RCC 7860 (cell line): Measurements from ENCODE around the gene PRRT1B.
"Not testable (repeated sequence)": the region's sequence is repeated elsewhere in the genome, so short reads cannot be mapped to it uniquely, and the experiment has no call there.

ENCODE experiments used
- DNase-seq: peaks from one replicate; pipeline ENCODE4 v3.0.0-alpha.2; 2015; ENCODE audit warnings: low spot score
- FAIRE-seq: peaks from 2 replicates; lab custom pipeline; 2012; peaks lifted over from hg19 to GRCh38; lab: Jason Lieb, UNC

PRRT1B gene

GRCh38 chr9:131545003-131545785 lies at the start of gene PRRT1B:
PRRT1B (plus strand) TSS chr9:131545523; CDS start chr9:131545616, 93 bp downstream.
- peak; percentile 63 for DNase-seq

GRCh38 chr9:131495785-131496184 lies 49.5 kb upstream of the PRRT1B start:
- FAIRE-seq (no peak), DNase-seq (no peak)

More at GRCh38 chr9:131545003-131545785, at the start of gene PRRT1B:
- FAIRE-seq: no peak

GRCh38 chr9:131496844-131497405 lies 48.4 kb upstream of the PRRT1B start:
- FAIRE-seq: no peak
- no peak for DNase-seq

- FAIRE-seq: no peak
Measured at GRCh38 chr9:131499254-131499767, 46.0 kb upstream of the PRRT1B start.

GRCh38 chr9:131500377-131500776 lies 44.9 kb upstream of the PRRT1B start:
- no peak for FAIRE-seq
- no peak for DNase-seq

More at GRCh38 chr9:131499254-131499767, 46.0 kb upstream of the PRRT1B start:
- DNase-seq: no peak

- peak; percentile 21 for FAIRE-seq
- peak; percentile 43 for DNase-seq
Measured at GRCh38 chr9:131500939-131501541, 44.3 kb upstream of the PRRT1B start.

GRCh38 chr9:131502781-131503625 lies 42.3 kb upstream of the PRRT1B start, which contains the start of gene POMT1:
POMT1 (plus strand) TSS chr9:131502918; CDS start chr9:131504219, 1,301 bp downstream.
- FAIRE-seq: no peak
- DNase-seq: peak; percentile 66

- DNase-seq (peak; percentile 30), FAIRE-seq (no peak)
Measured at GRCh38 chr9:131503626-131504465, 41.5 kb upstream of the PRRT1B start.

- FAIRE-seq: no peak
- no peak for DNase-seq
Measured at GRCh38 chr9:131505012-131505411, 40.3 kb upstream of the PRRT1B start.

- no peak for DNase-seq
Measured at GRCh38 chr9:131511416-131511815, 33.9 kb upstream of the PRRT1B start.

GRCh38 chr9:131511880-131512279 lies 33.4 kb upstream of the PRRT1B start:
- FAIRE-seq (no peak), DNase-seq (no peak)

More at GRCh38 chr9:131511416-131511815, 33.9 kb upstream of the PRRT1B start:
- FAIRE-seq: no peak

- DNase-seq: no peak
- no peak for FAIRE-seq
Measured at GRCh38 chr9:131513177-131513576, 32.1 kb upstream of the PRRT1B start.

- DNase-seq, FAIRE-seq: not testable (repeated sequence)
Measured at GRCh38 chr9:131515559-131516031, 29.7 kb upstream of the PRRT1B start.

- DNase-seq (no peak), FAIRE-seq (no peak)
Measured at GRCh38 chr9:131516100-131516499, 29.2 kb upstream of the PRRT1B start.

GRCh38 chr9:131516930-131517329 lies 28.4 kb upstream of the PRRT1B start:
- FAIRE-seq (no peak), DNase-seq (no peak)

- no peak for DNase-seq
- FAIRE-seq: no peak
Measured at GRCh38 chr9:131517761-131518190, 27.5 kb upstream of the PRRT1B start.

- DNase-seq (no peak), FAIRE-seq (no peak)
Measured at GRCh38 chr9:131518553-131518952, 26.8 kb upstream of the PRRT1B start.

- FAIRE-seq: no peak
- no peak for DNase-seq
Measured at GRCh38 chr9:131520503-131520902, 24.8 kb upstream of the PRRT1B start.

GRCh38 chr9:131521203-131521602 lies 24.1 kb upstream of the PRRT1B start:
- DNase-seq: no peak
- no peak for FAIRE-seq
